ENCODE data around the gene MRPL12.

DNA sequence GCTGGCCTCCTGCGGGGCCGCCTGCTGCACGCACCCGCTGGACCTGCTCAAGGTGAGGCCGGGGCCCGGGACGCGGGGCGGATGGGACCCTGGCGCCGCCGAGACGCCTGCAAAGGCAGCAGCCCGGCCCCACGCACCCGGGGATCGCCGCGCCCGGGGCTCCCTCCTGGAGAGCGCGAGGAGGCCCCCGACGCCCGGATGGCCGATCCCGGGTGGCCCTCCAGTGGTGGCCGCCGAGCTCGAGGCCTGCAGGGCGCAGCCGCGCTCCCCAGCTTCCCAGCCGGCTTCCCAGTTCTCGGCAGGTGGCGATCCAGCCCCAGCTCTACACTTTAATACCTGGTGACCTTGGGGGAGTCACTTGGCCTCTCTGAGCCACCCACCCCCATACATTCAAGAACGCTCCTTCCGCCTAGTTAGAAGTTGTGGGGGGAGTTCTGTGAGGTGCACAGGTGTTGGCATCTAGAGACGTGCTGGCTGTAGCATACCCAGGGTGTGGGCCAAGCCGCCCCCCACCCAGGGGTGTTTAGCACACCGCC lies 9.4 kb downstream of the MRPL12 start:
- TF ChIP-seq, protein P1, sequence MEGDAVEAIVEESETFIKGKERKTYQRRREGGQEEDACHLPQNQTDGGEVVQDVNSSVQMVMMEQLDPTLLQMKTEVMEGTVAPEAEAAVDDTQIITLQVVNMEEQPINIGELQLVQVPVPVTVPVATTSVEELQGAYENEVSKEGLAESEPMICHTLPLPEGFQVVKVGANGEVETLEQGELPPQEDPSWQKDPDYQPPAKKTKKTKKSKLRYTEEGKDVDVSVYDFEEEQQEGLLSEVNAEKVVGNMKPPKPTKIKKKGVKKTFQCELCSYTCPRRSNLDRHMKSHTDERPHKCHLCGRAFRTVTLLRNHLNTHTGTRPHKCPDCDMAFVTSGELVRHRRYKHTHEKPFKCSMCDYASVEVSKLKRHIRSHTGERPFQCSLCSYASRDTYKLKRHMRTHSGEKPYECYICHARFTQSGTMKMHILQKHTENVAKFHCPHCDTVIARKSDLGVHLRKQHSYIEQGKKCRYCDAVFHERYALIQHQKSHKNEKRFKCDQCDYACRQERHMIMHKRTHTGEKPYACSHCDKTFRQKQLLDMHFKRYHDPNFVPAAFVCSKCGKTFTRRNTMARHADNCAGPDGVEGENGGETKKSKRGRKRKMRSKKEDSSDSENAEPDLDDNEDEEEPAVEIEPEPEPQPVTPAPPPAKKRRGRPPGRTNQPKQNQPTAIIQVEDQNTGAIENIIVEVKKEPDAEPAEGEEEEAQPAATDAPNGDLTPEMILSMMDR (IDR thresholded peaks at IDR 0.05), result peak in 5 of 7 experiments; percentile 7 to 39 (median 32)
- TF ChIP-seq POLR2A (IDR thresholded peaks at IDR 0.05), result peak in 1 of 3 donors; percentile 19
